Thoracic aorta (tissue), 2 donors: ENCODE data around the gene RDH13. TPM values are rescaled to one million over a fixed set of nuclear protein-coding genes. Genes with fewer than 3 reads are reported as not detected.

Experiments
- ATAC-seq: fragments of 150-250 bp; one replicate; pipeline ENCODE4 v1.8.0; 2017; ENCODE audit warnings: low read depth; ENCODE audit not compliant: insufficient number of reproducible peaks, low FRiP score
- DNase-seq: peaks from one replicate; pipeline ENCODE4 v3.0.0-alpha.2; 2020; ENCODE audit warnings: low spot score
- H3K27ac ChIP-seq, 2 donors: fragments of 200-600 bp; sonication (generic); 1 replicate in 1 of 2; 2 replicates in 1 of 2; pipeline ENCODE4 v1.5.1; 2016; ENCODE audit warnings: mild to moderate bottlenecking in 2 of 2, moderate library complexity in 2 of 2
- H3K27me3 ChIP-seq: fragments of 200-600 bp; sonication (generic); replicated peaks from 2 replicates; pipeline ENCODE4 v1.6.0; 2016; ENCODE audit warnings: mild to moderate bottlenecking; ENCODE audit not compliant: insufficient read depth
- H3K36me3 ChIP-seq: fragments of 200-600 bp; sonication (generic); one replicate; pipeline ENCODE4 v1.5.1; 2016
- H3K4me1 ChIP-seq, 2 donors: fragments of 200-600 bp; sonication (generic); 1 replicate in 1 of 2; 2 replicates in 1 of 2; pipeline versions ENCODE4 v1.5.1 to v1.6.0; 2016; ENCODE audit warnings: low read depth in 2 of 2, mild to moderate bottlenecking in 1 of 2; ENCODE audit not compliant: control insufficient read depth in 1 of 2
- H3K4me3 ChIP-seq: fragments of 200-600 bp; sonication (generic); 2 replicates; pipeline ENCODE4 v1.5.1; 2016; ENCODE audit warnings: mild to moderate bottlenecking
- H3K9me3 ChIP-seq: fragments of 200-600 bp; sonication (generic); 2 replicates; pipeline ENCODE4 v1.5.1; 2016
- total RNA-seq, 2 donors: library from RNA; depleted of rRNA; stranded (reverse); fragments of >200 nt; gene quantifications; one replicate each; pipeline versions ENCODE4 v1.1.0 to v1.2.3, GENCODE V29; 2016
- TF ChIP-seq, protein P1 (sequence below): fragments of 200-600 bp; sonication (generic); IDR thresholded peaks from one replicate; pipeline ENCODE4 v1.5.1; 2019; ENCODE audit warnings: antibody characterized with exemption

The RDH13 gene
- total RNA-seq, 2 donors from 2014 or later, result 22.2 to 23.6 TPM

DNA sequence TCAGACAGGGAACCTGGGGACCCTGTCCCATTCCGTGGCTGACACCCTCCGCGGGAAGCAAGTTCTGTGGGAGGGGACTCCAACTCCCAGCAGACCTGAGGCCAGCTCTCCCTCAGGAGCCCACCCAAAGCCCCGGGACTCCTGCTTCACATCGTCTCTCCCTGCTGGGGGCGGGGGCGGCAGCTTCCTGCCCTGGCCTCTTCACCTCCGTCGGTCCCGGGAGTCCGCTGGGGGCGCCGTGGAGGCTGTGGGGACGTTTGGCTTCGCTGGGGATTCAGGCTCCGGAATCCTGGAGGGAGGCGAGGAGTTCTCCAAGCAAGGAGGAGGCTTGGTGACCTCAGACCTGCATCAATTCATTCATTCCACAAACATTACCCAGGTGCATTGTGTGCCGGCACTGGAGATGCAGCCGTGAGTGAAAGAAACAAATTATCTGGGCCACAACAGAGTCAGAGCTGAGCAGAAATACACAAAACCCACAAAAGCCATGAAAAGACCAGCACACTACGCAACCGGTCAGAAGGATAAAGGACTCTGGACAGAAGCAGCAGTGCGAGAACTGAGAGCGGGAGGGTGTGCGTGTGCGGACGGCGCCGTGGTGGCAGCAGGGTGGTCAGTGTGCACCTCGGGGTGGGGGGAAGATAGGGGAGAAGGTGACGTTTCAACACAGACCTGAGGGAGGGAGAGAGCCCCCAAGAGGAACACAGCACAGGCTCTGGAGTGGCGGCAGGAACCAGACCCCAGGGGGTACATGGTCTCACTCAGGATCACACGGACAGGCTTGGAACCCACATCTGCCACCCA, 31.7 kb upstream of the RDH13 start:
- H3K4me1 ChIP-seq, result no peaks in the 10 kb centered on the region
- no peak overlapping the region for H3K4me3 ChIP-seq
- H3K27me3 ChIP-seq, result no peaks in the 10 kb centered on the region
- no peak for ATAC-seq
- peaks cover 59% of the 10 kb centered on the region for H3K36me3 ChIP-seq
- TF ChIP-seq, protein P1, sequence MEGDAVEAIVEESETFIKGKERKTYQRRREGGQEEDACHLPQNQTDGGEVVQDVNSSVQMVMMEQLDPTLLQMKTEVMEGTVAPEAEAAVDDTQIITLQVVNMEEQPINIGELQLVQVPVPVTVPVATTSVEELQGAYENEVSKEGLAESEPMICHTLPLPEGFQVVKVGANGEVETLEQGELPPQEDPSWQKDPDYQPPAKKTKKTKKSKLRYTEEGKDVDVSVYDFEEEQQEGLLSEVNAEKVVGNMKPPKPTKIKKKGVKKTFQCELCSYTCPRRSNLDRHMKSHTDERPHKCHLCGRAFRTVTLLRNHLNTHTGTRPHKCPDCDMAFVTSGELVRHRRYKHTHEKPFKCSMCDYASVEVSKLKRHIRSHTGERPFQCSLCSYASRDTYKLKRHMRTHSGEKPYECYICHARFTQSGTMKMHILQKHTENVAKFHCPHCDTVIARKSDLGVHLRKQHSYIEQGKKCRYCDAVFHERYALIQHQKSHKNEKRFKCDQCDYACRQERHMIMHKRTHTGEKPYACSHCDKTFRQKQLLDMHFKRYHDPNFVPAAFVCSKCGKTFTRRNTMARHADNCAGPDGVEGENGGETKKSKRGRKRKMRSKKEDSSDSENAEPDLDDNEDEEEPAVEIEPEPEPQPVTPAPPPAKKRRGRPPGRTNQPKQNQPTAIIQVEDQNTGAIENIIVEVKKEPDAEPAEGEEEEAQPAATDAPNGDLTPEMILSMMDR, result no peak
- DNase-seq, result no peak
- H3K9me3 ChIP-seq, result no peaks in the 10 kb centered on the region
- no peak overlapping the region for H3K27ac ChIP-seq

DNA sequence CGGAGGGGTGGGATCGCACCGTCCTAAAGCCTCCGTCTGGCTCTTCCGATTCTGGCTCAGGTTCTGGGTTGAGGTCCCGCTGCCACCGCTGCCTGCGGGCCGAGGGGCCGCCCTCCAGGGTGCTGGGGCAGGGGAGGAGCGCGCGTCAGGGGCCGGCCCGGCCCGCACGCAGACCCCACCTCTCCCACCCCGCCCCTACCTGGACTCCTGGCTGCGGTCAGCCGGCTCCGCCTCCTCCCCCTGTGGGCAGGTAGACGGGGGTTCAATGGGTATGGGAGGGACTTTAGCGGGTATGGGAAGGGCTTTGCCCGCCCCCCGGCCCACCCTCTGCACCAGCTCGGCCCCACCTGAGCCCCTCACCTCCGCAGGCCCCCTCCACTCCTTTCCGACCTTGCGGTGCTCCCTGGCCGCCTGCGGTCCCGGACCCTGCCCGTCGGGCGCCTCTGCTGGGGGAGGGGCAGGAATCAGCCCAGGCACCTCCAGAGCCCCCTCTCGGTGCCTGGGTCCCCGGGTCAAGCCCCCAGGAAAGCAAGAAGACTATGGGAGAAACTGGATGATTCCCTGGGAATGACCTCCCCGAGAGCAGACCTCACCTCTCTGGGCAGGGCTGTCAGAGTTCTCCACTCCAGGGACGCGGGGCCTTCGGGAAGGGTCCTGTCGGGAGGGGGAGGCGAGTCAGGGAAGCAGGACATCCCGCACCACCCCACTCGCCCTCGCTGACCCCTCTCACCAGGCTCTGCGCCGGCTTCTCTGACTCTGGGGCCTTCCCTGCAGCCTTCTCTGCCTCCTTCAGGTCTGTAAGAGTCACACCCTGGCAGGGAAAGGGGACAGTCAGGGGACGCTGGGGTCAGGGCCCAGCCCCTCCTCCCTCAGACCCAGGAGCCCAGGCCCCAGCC, 29.7 kb upstream of the RDH13 start:
- H3K27me3 ChIP-seq, result no peaks in the 10 kb centered on the region
- H3K4me3 ChIP-seq, result no peak overlapping the region
- no peaks in the 10 kb centered on the region for H3K9me3 ChIP-seq
- H3K27ac ChIP-seq, result no peak overlapping the region
- DNase-seq (no peak), ATAC-seq (no peak)
- TF ChIP-seq, protein P1, result no peak
- peaks cover 42% of the 10 kb centered on the region for H3K36me3 ChIP-seq
- peaks cover 8% of the 10 kb centered on the region in 2 donors for H3K4me1 ChIP-seq

DNA sequence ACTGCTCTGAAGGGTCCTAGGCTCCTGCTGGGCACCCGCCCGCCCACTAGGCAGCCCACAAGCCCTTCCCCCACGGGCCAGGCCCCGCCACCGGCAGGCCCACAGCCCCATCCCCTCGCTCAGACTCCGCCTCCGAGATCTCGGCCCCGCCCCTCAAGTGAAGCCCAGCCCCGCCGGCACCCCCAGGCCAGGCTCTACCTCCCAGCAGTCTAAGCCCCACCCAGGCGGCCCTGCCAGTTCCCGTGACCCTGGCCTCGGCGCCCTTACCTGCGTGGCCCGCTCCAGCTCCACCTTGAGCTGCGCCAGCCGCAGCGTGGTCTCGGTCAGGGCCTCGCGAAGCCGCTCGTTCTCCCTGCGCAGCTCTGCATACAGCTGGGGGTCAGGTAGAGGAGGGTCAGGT, 29.0 kb upstream of the RDH13 start:
- Histone ChIP-seq H3K4me3 (no peak overlapping the region), H3K27ac (no peak overlapping the region), H3K4me1 (peaks cover 14 to 15% of the 10 kb centered on the region in 2 donors), H3K9me3 (no peaks in the 10 kb centered on the region), H3K36me3 (peaks cover 42% of the 10 kb centered on the region), H3K27me3 (no peaks in the 10 kb centered on the region)
- DNase-seq, result no peak
- TF ChIP-seq, protein P1, result no peak
- ATAC-seq, result no peak

DNA sequence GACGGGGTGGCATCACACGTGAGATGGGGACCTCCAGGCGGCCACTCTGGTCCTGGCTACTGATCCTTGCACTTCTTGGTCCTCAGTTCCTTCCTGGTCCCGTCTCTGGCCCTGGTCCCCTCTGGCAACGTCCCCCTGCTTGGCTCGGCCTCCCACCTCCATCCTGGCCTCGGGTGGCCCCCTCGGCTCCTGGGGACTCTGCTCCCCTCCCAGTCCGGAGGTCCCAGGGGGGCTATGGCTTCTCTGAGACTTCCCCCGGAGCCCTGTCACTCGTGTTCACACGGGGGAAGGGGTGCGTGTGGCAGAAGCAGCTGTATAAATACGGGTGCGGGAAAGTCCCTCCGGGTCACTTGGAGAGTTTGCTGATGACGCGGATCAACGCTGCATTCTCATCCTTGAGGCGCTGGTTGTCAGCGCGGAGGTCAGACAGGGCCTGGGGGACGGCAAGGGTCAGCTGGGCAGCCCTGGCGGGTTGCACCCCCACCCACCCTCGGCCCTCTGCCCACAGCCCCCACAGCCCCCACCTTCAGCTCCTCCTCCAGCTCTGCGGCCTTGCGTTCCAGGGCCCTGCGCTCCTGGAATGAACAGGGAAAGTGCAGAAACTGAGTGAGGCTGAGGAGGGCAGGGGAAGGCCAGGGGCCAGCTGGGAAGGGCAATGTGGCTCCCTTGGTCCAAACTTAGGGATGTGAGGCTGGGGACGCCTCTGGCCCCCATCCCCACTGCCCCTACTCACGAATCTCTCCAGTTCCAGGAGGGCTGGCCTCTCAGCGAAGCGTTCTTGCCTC, 28.4 kb upstream of the RDH13 start:
- ATAC-seq (no peak), DNase-seq (no peak)
- TF ChIP-seq, protein P1, result no peak
- H3K27ac ChIP-seq, result no peak overlapping the region
- H3K9me3 ChIP-seq, result no peaks in the 10 kb centered on the region
- H3K4me1 ChIP-seq, result peaks cover 20 to 21% of the 10 kb centered on the region in 2 donors
- H3K4me3 ChIP-seq, result no peak overlapping the region
- no peaks in the 10 kb centered on the region for H3K27me3 ChIP-seq
- H3K36me3 ChIP-seq, result peaks cover 42% of the 10 kb centered on the region
